ENCODE results near the gene PON3. TPM values are rescaled to one million over a fixed set of nuclear protein-coding genes. Genes with fewer than 3 reads are reported as not detected.
A peak's percentile ranks its signal among the peaks of the same experiment; 100 is the strongest.

The PON3 gene
- total RNA-seq, 1 experiment from 2014 or later, result not detected

DNA sequence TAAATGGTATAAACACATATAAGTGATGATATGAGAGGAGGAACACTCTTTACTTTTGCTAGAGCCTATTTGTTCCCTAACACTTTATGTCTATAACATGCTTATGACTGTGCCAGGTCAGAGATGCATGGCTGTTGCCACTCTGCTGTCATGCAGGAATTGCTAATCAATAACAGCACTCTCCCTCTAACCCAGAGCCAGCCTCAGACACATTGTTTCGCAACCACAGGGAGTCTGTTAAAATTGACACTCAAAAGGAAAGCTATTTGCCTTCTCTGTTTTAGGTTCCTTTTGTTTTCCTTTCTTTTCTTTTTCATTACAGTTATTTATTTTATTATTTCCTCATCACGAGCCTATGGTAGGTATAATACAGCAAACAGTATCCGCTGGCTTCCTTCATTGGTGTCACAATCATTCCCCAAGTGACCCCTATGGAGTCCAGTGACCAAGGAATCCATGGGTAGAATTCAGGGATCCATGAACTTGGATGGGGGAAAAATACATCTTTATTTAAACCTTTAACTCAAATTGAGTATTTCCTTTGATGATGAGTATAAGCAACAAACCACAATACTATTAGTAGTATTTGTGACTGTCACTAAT, 31.8 kb upstream of the PON3 start:
- no peak overlapping the region for H3K27ac ChIP-seq
- no peak for DNase-seq
- H3K9me3 ChIP-seq (replicated peaks), result peaks cover 4% of the 10 kb centered on the region; the same call in 1 of the 2 replicates
- no peak overlapping the region for H3K4me3 ChIP-seq
- H3K36me3 ChIP-seq, result peaks cover 36% of the 10 kb centered on the region
- no peaks in the 10 kb centered on the region for H3K4me1 ChIP-seq
- no peaks in the 10 kb centered on the region for H3K27me3 ChIP-seq

DNA sequence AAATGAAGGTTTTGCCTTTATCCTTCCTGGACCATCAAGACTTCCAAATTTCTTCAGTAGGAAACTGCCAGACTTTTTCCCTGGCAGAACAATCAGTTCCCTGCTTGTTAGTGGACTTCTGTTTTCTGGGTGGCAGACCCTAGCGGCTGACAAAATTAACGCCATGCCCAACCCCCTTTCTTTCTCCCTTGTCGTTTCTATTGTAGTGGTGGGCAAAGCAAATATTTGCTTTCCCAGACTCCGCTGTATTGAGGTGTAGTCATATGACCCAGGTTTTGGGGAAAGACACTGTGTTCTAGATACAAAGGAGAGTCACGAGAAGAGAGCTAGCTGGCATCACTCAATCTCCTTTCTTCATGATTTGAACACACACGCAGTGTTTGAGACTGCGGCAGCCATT, 31.0 kb upstream of the PON3 start:
- H3K4me3 ChIP-seq, result no peak overlapping the region
- peaks cover 4% of the 10 kb centered on the region; the same call in 1 of the 2 replicates for H3K9me3 ChIP-seq (replicated peaks)
- H3K27me3 ChIP-seq, result no peaks in the 10 kb centered on the region
- no peaks in the 10 kb centered on the region for H3K4me1 ChIP-seq
- no peak for DNase-seq
- H3K27ac ChIP-seq, result no peak overlapping the region
- H3K36me3 ChIP-seq, result peaks cover 40% of the 10 kb centered on the region

DNA sequence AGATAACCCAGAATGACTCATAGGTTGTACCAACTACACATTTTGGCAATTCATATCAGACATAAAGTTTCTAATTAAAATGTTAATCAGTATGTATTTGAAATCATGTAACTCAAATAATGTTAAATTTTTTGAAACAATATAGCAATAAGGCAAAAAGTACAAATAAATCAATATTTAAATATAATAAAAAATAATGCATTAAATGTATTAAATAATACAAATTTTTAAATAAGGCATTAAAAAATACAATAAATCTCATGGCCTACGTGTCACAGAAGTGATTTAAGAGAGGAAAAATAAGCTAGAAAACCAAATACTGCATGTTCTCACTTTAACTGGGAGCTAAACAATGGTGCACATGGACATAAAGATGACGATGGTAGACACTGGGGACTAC, 29.5 kb upstream of the PON3 start:
- Histone ChIP-seq H3K36me3 (peaks cover 52% of the 10 kb centered on the region), H3K4me3 (no peak overlapping the region), H3K27me3 (no peaks in the 10 kb centered on the region), H3K27ac (no peak overlapping the region), H3K9me3 (replicated peaks) (peaks cover 4% of the 10 kb centered on the region; the same call in 1 of the 2 replicates), H3K4me1 (no peaks in the 10 kb centered on the region)
- DNase-seq, result no peak

DNA sequence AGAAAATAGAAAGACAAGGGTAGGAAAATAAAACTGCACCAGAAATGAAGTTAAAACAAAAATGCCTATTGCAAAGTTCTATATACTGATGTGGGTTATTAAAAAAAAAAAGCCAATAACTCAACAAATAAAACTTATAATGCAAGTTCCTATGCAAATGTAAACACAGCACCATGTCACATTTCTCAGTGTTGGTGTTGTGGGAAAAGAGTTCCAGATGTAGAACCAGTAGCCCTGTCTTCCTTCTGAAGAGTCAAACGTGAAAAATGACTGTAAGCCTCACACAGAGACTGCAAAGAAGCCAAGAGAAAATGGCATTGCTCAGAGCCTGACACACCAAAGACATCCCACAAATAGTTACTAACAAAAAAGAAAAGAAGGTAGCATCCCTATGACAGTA, 28.5 kb upstream of the PON3 start:
- no peak overlapping the region for H3K4me3 ChIP-seq
- no peak overlapping the region for H3K27ac ChIP-seq
- DNase-seq, result no peak
- peaks cover 4% of the 10 kb centered on the region; the same call in 1 of the 2 replicates for H3K9me3 ChIP-seq (replicated peaks)
- H3K27me3 ChIP-seq, result no peaks in the 10 kb centered on the region
- no peaks in the 10 kb centered on the region for H3K4me1 ChIP-seq
- peaks cover 58% of the 10 kb centered on the region for H3K36me3 ChIP-seq

DNA sequence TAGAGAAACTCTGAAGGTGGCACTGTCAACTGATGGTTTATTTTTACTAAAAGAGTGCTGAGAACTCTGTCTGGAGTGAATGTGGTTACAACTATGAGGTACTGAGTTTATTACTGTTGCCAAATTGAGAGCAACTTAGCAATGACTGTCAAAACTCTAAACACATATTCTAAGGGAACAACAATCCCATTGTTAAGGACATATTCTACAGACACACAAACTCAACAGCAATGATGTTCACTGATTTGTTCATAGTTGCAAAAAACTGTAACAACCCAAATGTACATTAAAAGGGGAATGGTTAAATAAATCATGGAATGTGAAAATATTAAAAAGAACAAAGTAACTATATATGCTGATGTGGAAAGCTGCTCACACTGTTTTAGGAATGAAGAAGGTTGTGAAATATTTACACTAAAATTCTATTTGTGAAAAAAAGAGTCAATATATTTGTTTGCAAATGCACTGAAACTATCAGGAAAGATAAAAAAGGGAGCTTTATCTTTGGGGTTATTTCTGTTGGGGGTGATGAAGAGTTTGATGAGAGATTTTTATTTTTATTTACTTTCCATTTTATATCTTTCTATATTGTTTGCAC, 25.8 kb upstream of the PON3 start:
- Histone ChIP-seq H3K27me3 (no peaks in the 10 kb centered on the region), H3K27ac (no peak overlapping the region), H3K4me1 (no peaks in the 10 kb centered on the region), H3K36me3 (peaks cover 49% of the 10 kb centered on the region), H3K4me3 (no peak overlapping the region), H3K9me3 (replicated peaks) (no peaks in the 10 kb centered on the region)
- no peak for DNase-seq

DNA sequence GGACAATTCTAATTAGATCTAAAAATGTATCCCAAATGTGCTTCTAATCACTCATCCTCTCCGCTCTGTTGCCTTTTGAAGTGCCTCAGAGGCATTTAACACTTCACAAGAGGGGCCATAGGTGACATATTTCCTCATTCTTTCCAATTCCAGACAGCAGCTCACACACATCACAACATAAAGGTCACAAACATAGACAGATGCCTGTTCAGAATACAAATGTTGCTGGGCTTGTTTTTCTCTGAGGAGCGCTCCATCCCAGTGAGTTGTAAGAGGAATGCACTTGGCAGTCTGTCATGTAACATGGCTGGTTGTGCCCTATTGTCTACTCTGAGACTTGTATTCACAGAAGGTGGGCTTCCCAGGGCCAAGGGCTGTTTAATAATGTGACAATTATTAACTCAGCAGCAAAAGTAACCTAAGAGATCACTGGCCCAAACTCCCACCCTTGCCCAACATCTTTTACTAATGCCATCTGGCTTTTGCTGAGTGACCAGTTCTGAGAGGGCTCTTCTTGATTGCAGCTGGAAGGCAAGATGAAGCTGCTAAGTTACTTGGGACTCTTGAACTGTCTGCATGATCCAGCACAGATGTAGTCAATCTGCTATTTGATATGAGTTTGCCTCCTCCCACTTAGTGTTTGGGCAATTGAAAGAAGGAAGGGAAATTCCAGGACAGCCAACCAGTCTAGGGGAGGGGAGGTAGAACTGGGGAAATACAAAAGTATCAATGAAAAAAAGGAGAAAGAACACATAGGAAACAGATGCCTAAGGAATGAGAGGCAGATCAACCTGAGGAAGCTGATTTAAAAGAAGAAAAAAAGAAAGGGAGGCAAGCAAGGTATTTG, 25.0 kb upstream of the PON3 start:
- Histone ChIP-seq H3K9me3 (replicated peaks) (no peaks in the 10 kb centered on the region), H3K27ac (no peak overlapping the region), H3K36me3 (peaks cover 53% of the 10 kb centered on the region), H3K4me1 (no peaks in the 10 kb centered on the region), H3K27me3 (no peaks in the 10 kb centered on the region), H3K4me3 (no peak overlapping the region)
- DNase-seq, result no peak

DNA sequence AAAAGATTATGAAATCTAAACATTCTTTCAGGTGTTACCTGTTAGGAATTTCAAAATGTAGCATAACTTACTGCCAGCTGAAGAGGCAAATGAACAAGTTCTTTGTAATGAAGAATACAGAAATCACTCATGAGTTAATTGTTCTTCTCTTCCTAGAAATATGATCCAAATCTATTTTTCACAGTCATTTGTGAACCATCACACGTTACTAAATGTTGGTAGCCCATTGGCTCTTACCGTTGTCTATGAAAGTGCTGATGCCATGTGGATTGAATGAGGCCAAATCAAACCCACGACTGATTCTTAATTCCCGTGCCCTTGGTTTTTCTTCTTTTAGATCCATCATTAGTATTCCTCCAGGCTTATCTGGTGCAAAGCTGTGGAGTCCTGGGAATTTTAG, 15.9 kb upstream of the PON3 start:
- H3K36me3 ChIP-seq, result peaks cover 84% of the 10 kb centered on the region
- no peaks in the 10 kb centered on the region for H3K4me1 ChIP-seq
- no peaks in the 10 kb centered on the region for H3K9me3 ChIP-seq (replicated peaks)
- no peaks in the 10 kb centered on the region for H3K27me3 ChIP-seq
- no peak overlapping the region for H3K4me3 ChIP-seq
- H3K27ac ChIP-seq, result no peak overlapping the region
- no peak for DNase-seq

DNA sequence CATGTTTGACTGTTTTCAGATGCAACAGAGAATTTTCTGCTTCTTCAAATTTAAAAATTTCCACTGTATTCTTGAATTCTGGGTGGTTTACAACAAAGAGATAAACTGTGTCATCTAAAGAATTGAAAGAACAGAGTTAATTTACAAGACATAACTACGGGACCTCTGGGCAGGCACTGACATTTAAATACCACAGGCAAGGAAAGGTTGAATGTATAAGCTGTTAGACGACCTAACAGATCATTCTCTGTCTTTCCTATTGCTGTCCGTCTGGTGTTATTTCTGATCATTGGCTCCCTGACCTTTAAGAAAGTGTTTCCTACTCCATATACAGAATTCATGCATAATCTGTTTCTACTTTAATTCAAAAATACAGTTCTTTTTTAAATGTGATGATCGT, 15.5 kb upstream of the PON3 start:
- Histone ChIP-seq H3K4me3 (no peak overlapping the region), H3K4me1 (no peaks in the 10 kb centered on the region), H3K36me3 (peaks cover 84% of the 10 kb centered on the region)

DNA sequence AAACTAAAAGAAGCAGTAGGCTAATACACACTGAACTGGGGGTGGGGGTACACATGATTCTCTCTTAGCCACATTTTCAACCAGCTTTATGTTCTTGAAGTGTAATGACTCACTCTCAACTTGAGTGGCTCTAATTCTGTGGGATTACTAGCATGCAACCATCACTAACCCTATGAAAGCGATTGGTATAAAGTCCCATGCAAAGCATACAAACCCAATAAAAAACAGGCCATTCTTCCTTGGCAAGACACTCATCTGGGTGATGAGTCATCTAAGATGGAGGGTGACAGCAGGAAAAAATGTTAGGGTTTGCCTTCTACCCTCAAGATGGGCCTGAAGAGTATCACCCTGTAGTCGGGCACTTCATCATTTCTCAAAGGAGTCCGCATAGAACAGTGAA, 14.9 kb upstream of the PON3 start:
- Histone ChIP-seq H3K27me3 (no peaks in the 10 kb centered on the region), H3K36me3 (peaks cover 84% of the 10 kb centered on the region), H3K27ac (no peak overlapping the region), H3K9me3 (replicated peaks) (no peaks in the 10 kb centered on the region), H3K4me3 (no peak overlapping the region), H3K4me1 (no peaks in the 10 kb centered on the region)
- no peak for DNase-seq

More for the DNA sequence above, 15.5 kb upstream of the PON3 start:
- no peaks in the 10 kb centered on the region for H3K27me3 ChIP-seq
- H3K27ac ChIP-seq, result no peak overlapping the region
- DNase-seq, result no peak
- no peaks in the 10 kb centered on the region for H3K9me3 ChIP-seq (replicated peaks)

DNA sequence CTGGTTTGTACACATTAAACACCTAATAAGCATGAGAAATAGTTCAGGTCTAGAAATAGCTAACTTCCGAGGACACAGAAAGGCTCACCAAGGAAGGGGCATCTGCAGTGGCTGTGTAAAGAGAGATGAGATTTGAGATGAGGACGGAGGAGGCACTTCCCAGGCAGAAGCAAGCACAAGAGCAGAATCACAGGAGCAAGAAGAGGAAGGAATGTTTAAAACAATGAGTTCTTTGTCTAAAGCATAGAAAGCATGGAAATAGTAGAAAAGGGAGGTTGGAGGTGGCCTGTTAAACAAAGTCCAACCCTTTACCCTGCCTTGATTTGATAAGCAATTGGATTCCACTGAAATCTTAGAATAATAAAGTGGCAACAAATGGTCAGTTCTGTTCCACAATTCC, 11.6 kb upstream of the PON3 start:
- Histone ChIP-seq H3K4me1 (no peaks in the 10 kb centered on the region), H3K9me3 (replicated peaks) (0 out of 2 replicates have a peak, but pooled peaks cover 3% of the 10 kb centered on the region), H3K4me3 (no peak overlapping the region), H3K27me3 (no peaks in the 10 kb centered on the region), H3K36me3 (peaks cover 88% of the 10 kb centered on the region), H3K27ac (no peak overlapping the region)
- DNase-seq, result no peak

DNA sequence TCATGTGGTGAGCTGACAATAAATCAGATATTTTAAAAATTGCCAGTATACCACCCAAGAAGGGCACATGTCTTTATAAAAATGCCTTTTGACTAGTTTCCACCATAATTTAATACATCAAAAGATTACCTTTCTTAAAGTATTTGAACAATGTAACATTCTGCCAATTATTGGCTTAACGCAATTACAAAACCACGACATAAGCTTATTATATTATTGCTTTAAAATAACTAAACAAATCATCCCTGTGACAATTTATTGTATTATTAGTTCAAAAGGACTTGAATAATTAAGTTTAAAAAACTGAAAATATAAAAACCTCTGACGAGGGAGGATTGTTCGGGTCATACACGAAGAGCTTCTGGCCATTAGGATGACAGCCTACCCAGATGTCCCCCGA, 9.6 kb upstream of the PON3 start:
- no peak for DNase-seq
- H3K4me1 ChIP-seq, result no peaks in the 10 kb centered on the region

DNA sequence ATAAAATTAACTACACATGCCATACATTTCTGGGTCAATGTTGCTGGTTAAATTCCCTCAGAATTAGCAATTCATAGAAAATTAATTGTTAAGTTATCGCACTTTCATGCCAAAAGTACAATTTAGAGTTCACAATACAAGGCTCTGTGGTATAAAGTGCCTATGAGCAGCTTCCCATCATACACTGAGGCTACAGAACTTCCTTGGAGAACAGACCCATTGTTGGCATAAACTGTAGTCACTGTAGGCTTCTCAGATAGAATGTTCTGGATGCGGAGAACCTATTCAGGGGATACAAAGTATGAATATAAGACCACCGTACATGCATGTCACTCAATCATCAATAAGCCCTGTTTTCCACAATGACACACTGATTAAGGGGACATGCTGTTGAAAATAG, 9.0 kb upstream of the PON3 start:
- peaks cover 65% of the 10 kb centered on the region for H3K36me3 ChIP-seq
- no peaks in the 10 kb centered on the region for H3K27me3 ChIP-seq
- H3K4me1 ChIP-seq, result no peaks in the 10 kb centered on the region
- DNase-seq, result no peak
- H3K27ac ChIP-seq, result no peak overlapping the region
- no peak overlapping the region for H3K4me3 ChIP-seq
- 0 out of 2 replicates have a peak, but pooled peaks cover 3% of the 10 kb centered on the region for H3K9me3 ChIP-seq (replicated peaks)

More for the DNA sequence above, 9.6 kb upstream of the PON3 start:
- Histone ChIP-seq H3K4me3 (no peak overlapping the region), H3K27me3 (no peaks in the 10 kb centered on the region), H3K27ac (no peak overlapping the region), H3K36me3 (peaks cover 71% of the 10 kb centered on the region), H3K9me3 (replicated peaks) (0 out of 2 replicates have a peak, but pooled peaks cover 3% of the 10 kb centered on the region)

DNA sequence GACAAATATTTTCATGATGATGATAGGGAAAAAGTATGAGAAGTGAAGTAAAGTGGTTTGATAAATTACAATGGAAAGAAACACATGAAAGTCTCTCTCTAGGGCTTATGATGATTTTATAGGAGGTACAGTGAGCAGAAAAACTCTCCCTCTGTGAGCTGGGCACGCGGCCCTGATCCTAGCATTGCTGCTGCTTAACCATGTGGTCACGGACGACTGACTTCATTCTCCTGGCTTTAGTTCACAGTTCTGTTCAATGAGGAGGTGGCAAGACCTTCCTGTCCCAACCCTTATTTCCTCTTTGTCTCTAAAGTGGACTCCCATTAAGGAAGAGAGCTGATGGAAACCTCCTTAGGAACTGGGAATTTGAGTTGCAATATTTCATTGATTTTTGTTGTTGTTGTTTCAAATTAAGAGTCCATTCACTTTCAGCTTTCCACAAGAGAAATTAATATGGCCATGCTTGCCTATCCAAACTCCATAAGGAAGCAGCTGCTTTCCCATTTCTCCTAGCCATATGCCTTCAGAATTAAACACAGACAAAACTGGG, 8.2 kb upstream of the PON3 start:
- no peak overlapping the region for H3K4me3 ChIP-seq
- DNase-seq, result no peak
- H3K27ac ChIP-seq, result no peak overlapping the region
- 0 out of 2 replicates have a peak, but pooled peaks cover 3% of the 10 kb centered on the region for H3K9me3 ChIP-seq (replicated peaks)
- no peaks in the 10 kb centered on the region for H3K4me1 ChIP-seq
- H3K36me3 ChIP-seq, result peaks cover 59% of the 10 kb centered on the region
- no peaks in the 10 kb centered on the region for H3K27me3 ChIP-seq

DNA sequence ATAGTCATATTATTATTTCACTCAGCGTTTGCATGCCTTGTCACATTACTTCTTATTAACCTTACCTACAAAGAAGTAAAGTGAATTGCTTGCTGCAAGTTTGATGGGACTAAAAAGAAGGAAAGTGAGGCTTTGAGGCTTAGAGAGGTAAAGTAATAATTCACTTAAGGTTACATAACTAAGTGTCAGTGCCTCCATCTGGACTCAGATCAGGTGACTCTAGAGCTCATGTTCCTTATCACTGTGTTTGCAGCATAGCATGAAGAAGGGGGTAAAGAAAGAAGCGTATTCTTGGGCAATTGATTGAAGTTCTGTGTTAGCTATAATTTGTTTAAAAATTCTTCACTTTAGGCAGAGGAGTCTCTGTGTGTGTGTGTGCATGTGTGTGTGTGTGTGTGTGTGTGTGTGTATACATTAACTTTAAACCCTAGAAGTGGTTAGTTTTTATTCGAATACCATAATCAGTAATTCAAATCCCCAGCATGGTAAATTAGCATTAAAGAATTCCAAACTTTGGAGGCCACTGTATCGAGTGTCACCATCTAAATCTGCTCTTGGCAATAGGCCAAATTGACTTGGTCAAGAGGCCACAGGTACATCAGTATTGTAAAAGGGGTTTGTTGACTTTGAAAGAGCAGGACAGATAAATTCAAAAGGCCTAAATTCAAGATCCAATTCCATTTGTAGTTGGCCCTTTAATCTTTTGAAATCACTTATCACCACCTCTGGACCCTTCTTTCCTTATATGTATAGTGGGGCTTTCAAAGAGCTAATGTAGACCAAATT, 2.2 kb upstream of the PON3 start:
- peaks cover 8% of the 10 kb centered on the region for H3K36me3 ChIP-seq

More for the DNA sequence above, 2.2 kb upstream of the PON3 start:
- H3K4me3 ChIP-seq, result no peak overlapping the region
- H3K27ac ChIP-seq, result no peak overlapping the region
- H3K27me3 ChIP-seq, result no peaks in the 10 kb centered on the region
- H3K4me1 ChIP-seq, result peaks cover 9% of the 10 kb centered on the region
- DNase-seq, result peak; percentile 18 to 63
- no peaks in the 10 kb centered on the region for H3K9me3 ChIP-seq (replicated peaks)
